ENCODE data around the gene PCTP.

The PCTP gene

GRCh38 chr17:55727275-55727674, 23.6 kb upstream of the PCTP start:
- DNase-seq (ENCODE audit: low read depth in 2 of 3, low spot score in 2 of 3): no peak

GRCh38 chr17:55727920-55728319, 22.9 kb upstream of the PCTP start:
- DNase-seq (ENCODE audit: low read depth in 2 of 3, low spot score in 2 of 3): no peak

DNA sequence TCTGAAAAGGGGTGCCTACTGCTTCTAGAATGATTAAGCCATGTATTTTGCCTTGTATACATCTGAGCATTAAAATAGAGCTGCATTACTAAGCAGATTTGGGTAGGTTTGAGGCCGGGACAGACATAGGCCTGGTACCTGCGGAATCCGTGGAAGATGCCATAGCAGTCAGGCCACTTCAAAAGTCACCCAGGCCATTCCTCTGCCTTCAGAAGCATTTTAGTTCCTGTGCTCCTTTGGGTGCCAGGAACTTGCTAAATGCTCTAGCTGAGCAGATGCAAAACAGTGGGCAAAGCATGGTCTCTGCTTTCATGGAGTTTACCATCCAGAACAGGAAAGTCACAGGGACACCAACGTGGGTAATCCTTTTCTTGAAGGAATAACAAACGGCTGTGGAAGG, 22.5 kb upstream of the PCTP start:
- no peak for DNase-seq (ENCODE audit: low read depth in 2 of 3, low spot score in 2 of 3)

DNA sequence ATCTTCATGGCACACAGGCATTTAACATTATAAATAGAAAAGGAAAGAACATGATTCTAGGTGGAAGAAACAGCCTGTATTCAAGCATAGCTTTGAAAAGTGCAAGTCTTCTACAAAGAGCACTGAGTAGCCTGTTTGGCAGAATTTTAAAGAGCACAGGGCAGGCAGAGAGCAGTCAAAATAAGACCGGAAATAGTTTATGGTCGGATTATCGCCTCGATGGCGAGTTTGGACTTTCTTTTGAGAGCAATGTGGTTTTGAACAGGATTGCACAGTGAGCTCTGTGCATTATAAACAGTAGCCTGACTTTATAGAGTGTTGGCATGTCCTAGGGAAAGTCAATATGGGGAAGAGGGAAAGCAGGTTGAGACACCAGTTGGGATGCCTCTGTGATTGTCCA, 22.0 kb upstream of the PCTP start:
- DNase-seq (ENCODE audit: low read depth in 2 of 3, low spot score in 2 of 3): no peak

GRCh38 chr17:55729484-55729883, 21.4 kb upstream of the PCTP start:
- no peak for DNase-seq (ENCODE audit: low read depth in 2 of 3, low spot score in 2 of 3)

GRCh38 chr17:55730380-55730779, 20.5 kb upstream of the PCTP start:
- DNase-seq (ENCODE audit: low read depth in 2 of 3, low spot score in 2 of 3): no peak

DNA sequence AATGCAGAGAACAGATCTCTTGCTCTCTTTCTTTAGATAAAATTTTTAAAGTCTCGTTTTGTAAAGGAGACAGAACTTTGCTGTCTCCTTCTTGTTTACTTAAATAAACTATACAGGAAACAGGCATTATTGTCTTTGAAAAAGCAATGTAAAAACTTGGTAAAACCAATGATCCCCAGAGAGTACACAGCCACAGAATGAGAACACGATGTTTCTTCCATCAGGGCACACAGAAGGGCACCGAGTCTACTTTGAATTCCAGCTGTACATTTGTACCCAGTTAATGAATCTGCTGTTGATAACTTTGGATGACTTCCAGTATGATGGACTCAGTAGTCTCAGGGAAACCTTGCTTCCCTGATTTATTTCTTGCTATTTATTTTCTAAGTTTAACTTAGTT, 20.0 kb upstream of the PCTP start:
- DNase-seq (ENCODE audit: low read depth in 2 of 3, low spot score in 2 of 3): no peak

- DNase-seq (ENCODE audit: low read depth in 2 of 3, low spot score in 2 of 3): no peak
Measured at GRCh38 chr17:55731586-55732250, 19.1 kb upstream of the PCTP start.

DNA sequence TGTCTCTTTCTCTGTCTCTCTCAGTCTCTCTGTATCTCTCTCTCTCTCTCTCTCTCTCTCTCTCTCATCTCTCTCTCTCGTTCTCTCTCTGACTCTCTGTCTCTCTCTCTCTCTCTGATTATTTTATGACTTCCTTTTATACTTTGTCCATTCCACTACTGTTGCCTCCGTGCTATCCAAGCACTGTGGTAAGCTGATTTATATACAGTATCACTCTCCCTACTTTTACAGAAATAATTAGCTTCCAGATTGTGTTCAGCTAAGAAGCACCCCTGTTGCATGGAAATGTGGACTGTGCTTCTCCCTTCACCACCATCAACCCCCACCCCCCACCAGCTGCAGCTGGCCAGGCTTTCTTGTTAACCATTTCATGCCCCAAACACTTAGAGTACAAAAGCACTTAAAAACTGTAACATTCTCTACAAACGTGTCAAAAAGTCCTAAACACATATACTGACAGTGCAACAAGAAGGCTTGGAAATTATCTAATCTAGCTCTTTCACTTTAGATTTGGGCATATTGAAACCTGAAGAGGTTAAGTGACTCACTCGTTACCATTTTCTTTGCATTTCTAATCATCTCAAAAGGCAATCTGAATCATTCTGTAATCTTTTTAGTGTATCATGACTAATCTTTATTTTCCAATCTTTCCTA, 16.6 kb upstream of the PCTP start:
- no peak for DNase-seq (ENCODE audit: low read depth in 2 of 3, low spot score in 2 of 3)

DNA sequence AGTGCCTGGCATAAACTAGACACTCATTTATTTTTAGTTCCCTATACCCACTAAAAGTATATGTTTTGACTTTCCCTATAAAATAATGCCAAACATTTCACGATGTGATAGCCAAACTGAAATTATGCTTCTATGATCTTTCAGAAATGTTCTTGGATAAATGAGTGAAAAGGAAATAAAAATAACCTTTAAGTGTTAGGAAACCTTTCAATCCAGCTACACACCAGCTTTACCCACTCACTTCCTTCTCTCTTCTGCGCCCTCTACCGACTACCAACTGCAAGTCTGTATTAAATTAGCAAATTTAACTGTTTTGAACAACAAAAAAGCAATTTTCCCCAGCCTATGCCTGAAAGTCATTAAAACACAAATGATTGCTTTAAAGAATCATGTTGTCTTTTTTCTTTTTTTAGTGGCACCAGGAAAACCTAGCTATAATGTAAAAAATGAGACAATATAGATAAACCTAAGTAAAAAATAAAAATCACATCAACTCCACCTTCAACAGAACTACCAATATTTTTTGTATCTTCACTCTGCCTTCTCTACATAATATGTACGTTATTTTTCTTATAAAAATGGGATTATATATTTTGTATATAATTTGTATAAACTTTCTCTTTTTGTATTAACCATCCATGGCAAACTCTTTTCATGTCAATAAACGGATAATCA, 15.0 kb upstream of the PCTP start:
- DNase-seq (ENCODE audit: low read depth in 2 of 3, low spot score in 2 of 3): no peak

DNA sequence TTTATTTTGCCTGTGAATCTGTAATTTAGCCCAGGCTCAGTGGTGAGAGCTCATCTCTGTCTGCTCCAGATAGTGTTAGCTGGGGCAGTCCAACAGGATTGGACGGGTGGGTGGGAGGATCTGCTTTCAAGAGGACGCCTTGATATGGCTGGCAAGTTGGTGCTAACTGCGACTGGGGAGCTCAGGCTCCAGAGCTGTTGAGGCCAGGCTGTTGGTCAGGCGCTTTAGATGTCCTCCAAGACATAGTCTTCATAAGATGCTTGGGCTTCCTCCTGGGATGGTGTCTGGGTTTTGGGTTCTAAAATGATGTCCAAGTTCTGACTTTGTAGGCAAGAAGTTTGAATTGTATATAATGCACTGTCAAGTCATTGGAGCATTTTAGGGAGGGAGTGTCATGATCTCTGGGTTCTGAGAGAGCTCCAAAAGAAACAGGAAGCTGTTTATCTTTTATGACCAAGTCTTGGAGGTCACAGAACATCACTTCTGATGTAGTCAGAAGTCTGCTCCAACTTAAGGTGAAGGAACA, 12.8 kb upstream of the PCTP start:
- DNase-seq (ENCODE audit: low read depth in 2 of 3, low spot score in 2 of 3): no peak

DNA sequence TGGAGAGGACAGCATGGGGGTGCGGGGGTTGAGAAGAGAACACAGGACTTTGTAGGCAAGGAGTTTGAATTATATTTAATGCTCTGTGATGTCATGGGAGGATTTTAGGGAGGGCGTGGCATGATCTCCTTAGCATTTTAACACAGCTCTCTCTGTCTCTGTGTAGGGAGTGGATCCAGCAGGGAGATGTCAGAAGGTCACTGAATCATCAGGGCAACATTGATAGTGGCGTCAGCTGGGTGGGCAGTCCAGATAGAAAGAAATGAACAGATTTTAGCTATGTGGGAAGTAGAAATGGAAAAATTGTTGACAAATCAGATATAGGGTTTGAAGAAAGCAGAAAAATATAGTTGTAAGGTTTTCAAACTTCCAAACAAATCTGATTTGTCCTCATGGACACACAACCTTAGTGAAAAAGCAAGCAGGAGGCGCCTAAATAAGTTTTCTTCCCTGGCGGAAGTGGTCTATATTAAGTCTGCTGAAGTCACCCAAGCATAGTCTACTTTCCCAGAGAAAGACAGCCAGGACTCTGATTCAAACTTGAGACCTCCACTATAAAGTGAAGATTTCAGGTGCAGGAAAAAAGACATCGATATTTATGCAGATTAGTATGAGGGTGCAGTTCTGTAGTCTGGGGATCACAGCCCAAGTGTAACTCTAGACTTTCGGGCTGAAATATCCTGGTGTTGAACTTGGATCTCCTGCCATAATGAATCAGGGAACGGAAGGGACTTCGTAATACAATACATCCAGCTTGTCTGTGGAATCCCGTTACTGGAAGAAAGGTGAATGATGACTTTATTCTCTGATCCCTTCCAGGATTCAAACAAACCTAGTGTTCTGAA, 10.1 kb upstream of the PCTP start:
- DNase-seq (ENCODE audit: low read depth in 2 of 3, low spot score in 2 of 3): no peak

DNA sequence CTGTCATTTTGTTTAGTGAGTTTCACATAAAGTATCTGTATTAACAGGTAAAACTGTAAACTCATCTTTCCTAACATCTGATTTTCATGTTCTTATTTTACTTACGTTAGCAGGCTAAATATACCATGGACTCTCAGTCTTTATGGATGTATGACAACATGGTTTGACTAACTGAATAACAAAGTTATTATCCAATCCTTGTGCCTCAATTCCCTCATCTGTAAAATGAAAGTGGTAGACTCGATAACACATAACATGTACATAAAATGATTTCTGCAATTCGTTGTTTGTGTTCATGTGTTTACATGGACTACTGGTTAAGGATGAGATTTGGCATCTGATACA, 9.5 kb upstream of the PCTP start:
- DNase-seq (ENCODE audit: low read depth in 2 of 3, low spot score in 2 of 3): no peak

- no peak for DNase-seq (ENCODE audit: low read depth in 2 of 3, low spot score in 2 of 3)
Measured at GRCh38 chr17:55742272-55743102, 8.4 kb upstream of the PCTP start.

GRCh38 chr17:55743103-55743679, 7.7 kb upstream of the PCTP start:
- no peak for DNase-seq (ENCODE audit: low read depth in 2 of 3, low spot score in 2 of 3)

DNA sequence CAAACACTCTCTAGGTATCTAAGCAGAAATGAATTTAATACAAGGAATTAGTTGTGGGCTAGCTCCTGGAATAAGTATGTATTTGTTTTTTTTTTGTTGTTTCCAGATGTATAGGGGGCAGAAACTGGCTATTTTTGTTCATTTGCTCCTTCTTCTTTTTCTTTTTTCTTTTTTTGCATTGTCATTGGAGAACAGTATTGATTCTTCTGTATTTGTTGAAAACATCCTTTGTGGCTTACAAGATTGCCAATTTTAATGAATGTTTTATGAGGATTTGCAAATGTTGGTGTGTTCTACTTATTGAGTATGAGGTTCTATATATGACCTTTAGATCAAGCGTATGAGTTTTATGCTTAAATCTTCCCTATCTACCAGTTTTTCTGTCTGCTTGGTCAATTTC, 5.6 kb upstream of the PCTP start:
- no peak for DNase-seq (ENCODE audit: low read depth in 2 of 3, low spot score in 2 of 3)

- no peak for DNase-seq (ENCODE audit: low read depth in 2 of 3, low spot score in 2 of 3)
Measured at GRCh38 chr17:55746466-55746865, 4.4 kb upstream of the PCTP start.

- no peak for DNase-seq (ENCODE audit: low read depth in 2 of 3, low spot score in 2 of 3)
Measured at GRCh38 chr17:55747209-55747608, 3.6 kb upstream of the PCTP start.

- no peak for DNase-seq (ENCODE audit: low read depth in 2 of 3, low spot score in 2 of 3)
Measured at GRCh38 chr17:55748841-55749240, 2.0 kb upstream of the PCTP start.

DNA sequence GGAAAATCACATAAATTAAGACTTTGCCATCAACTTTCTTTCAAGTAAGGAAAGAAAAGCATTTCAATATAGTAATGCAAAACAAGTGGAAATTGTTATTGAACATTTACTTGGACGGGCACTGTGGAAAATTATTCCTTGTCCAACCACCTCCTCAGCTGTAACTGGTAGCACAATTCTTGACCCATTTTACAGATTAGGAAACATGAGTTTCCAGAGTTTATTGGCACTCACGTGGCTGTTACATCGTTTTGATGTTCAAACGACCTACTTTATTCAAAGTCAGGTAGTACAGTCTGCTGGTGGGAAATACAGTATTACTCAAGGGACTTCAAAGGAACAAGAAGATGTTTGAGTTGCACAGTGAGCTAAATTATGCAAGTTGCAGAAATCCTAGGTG, 866 bp upstream of the PCTP start:
- no peak for DNase-seq (ENCODE audit: low read depth in 2 of 3, low spot score in 2 of 3)

All from activated CD8-positive, alpha-beta memory T cell treated with anti-CD3 and anti-CD28 coated beads for 48 hours (primary cell).